ENCODE results near the gene PLXNA2. TPM values are rescaled to one million over a fixed set of nuclear protein-coding genes. Genes with fewer than 3 reads are reported as not detected.

The PLXNA2 gene
- total and polyA plus RNA-seq, 2 of the 13 experiments (the other 11 are each of a cell fraction or from before 2014, with no cell fraction given) = 1.1 to 2.1 TPM

DNA sequence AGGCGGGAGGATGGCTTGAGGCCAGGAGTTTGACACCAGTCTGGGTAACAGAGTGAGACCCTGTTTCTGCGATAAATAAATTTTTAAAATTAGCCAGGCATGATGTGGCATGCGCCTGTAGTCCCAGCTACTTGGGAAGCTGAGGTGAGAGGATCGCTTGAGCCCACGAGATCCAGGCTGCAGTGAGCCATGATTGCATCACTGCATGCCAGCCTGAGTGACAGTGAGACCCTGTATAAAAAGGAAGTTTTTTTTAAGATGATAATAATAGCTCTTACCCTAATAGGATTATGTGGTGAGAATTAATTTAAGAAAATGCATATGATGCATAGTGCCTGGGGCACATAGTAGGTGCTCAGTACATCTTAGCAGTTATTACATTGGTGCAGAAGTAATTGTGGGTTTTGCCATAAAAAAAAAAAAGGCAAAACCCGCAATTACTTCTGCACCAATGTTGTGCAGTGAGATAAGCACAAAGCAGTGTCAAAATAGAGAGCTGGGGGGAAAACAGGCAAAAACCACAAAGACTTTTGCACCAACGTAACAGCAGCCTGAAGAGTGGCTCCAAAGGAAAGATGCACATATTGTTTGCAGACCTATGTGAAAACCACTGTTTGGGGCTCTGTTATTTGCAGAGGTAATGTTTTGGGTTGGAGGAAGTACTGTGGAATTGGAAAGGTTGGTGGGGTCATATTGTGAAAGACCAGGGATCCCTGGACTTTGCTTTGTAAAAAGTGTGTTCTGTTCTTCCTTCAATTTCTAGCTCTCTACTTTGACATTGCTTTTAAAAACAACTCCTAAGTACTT lies 72.4 kb downstream of the PLXNA2 start:
- H3K9me3 ChIP-seq (ENCODE audit: low read length) = no peaks in the 10 kb centered on the region
- no peak overlapping the region for H3K9ac ChIP-seq (ENCODE audit: insufficient read depth, low read depth, low read length)
- peak overlapping the region in 1 of 3 experiments; percentile 27; a peak in 1 of 6 replicates for H3K4me3 ChIP-seq (replicated peaks in 1 of 3; ENCODE audit: insufficient read depth in 1 of 3, low read depth in 2 of 3, low read length in 3 of 3)
- DNase-seq (ENCODE audit: low spot score) (peak; percentile 90), FAIRE-seq (peak; percentile 90), ATAC-seq (peak; percentile 87)
- H4K20me1 ChIP-seq (ENCODE audit: insufficient read depth, low read length) = no peaks in the 10 kb centered on the region
- CTCF ChIA-PET (ENCODE audit: low intra/inter-chr PET ratio, low total read pairs) = no interaction called here
- intact Hi-C loops (cut with micrococcal nuclease; ENCODE audit: unreplicated experiment) = loop anchor here (5.0 kb wide), 1 partner anchor 40 kb away; no protein-coding TSS in a partner anchor
- H2AFZ ChIP-seq (ENCODE audit: low read length) = no peak overlapping the region
- H3K4me2 ChIP-seq (ENCODE audit: low read depth, low read length) = peak overlapping the region; percentile 58
- H3K79me2 ChIP-seq (ENCODE audit: insufficient read depth, low read length) = no peaks in the 10 kb centered on the region
- no peaks in the 10 kb centered on the region for H3K27me3 ChIP-seq (ENCODE audit: control insufficient read depth in 1 of 2, insufficient read depth in 2 of 2, low read length in 2 of 2)
- 41% methylated on average over 7 of the region's 7 CpGs for WGBS (ENCODE audit: low lambda C conversion rate)
- peak overlapping the region; percentile 74 for H3K27ac ChIP-seq (ENCODE audit: extremely low read length, insufficient read depth, low read length)
- peaks cover 90% of the 10 kb centered on the region for H3K4me1 ChIP-seq (ENCODE audit: insufficient read depth, low read length)
- in situ Hi-C loops (cut with HindIII; ENCODE audit: extremely low pct_ligation_motif_present, low pct_unique_long_range_greater_than_20kb) = no loop called here
- POLR2A ChIA-PET = interaction anchor here (0.8 to 2.4 kb wide), 7 partner anchors 9 to 65 kb away, joined by 3 to 14 read pairs (median 6); no protein-coding TSS in a partner anchor
- no TSS peak for BruUV-seq (replicated peaks)
- H3K36me3 ChIP-seq (replicated peaks in 1 of 2; ENCODE audit: control insufficient read depth in 1 of 2, insufficient read depth in 2 of 2, low read length in 2 of 2) = no peaks in the 10 kb centered on the region
- TF ChIP-seq ADNP (CRISPR knock-in tag; IDR thresholded peaks at IDR 0.05) (no peak), ELF3 (CRISPR knock-in tag; IDR thresholded peaks at IDR 0.05) (peak; percentile 97), PHF21A (CRISPR knock-in tag; IDR thresholded peaks at IDR 0.05) (peak; percentile 79), ZNF614 (CRISPR knock-in tag; IDR thresholded peaks at IDR 0.05; ENCODE audit: borderline replicate concordance) (0 out of 2 replicates have a peak, but pooled peaks have one; percentile 34), HMG20A (CRISPR knock-in tag; IDR thresholded peaks at IDR 0.05; ENCODE audit: borderline replicate concordance) (peak; percentile 22; the same call in 1 of the 2 replicates), ZKSCAN1 (IDR thresholded peaks at IDR 0.05; ENCODE audit: low read length) (peak; percentile 64), GABPB1 (CRISPR knock-in tag; IDR thresholded peaks at IDR 0.05) (peak; percentile 14; the same call in 1 of the 2 replicates), ZNF569 (CRISPR knock-in tag; IDR thresholded peaks at IDR 0.05; ENCODE audit: borderline replicate concordance) (no peak), ZNF282 (IDR thresholded peaks at IDR 0.05; ENCODE audit: partially characterized antibody) (no peak), ZNF124 (CRISPR knock-in tag; IDR thresholded peaks at IDR 0.05) (peak; percentile 84; the same call in 1 of the 2 replicates), ATF7 (IDR thresholded peaks at IDR 0.05) (no peak), ATF7 (CRISPR knock-in tag; IDR thresholded peaks at IDR 0.05) (no peak), HNF4A (CRISPR knock-in tag; IDR thresholded peaks at IDR 0.05) (peak; percentile 95), ZNF3 (CRISPR knock-in tag; IDR thresholded peaks at IDR 0.05) (no peak), THAP11 (CRISPR knock-in tag; IDR thresholded peaks at IDR 0.05) (peak; percentile 51; the same call in 1 of the 2 replicates), ZNF331 (CRISPR knock-in tag; IDR thresholded peaks at IDR 0.05) (peak; percentile 87)
- TF ChIP-seq, protein P1, sequence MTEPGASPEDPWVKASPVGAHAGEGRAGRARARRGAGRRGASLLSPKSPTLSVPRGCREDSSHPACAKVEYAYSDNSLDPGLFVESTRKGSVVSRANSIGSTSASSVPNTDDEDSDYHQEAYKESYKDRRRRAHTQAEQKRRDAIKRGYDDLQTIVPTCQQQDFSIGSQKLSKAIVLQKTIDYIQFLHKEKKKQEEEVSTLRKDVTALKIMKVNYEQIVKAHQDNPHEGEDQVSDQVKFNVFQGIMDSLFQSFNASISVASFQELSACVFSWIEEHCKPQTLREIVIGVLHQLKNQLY (CRISPR knock-in tag; IDR thresholded peaks at IDR 0.05) = 0 out of 2 replicates have a peak, but pooled peaks have one; percentile 44
- TF ChIP-seq, protein P2, sequence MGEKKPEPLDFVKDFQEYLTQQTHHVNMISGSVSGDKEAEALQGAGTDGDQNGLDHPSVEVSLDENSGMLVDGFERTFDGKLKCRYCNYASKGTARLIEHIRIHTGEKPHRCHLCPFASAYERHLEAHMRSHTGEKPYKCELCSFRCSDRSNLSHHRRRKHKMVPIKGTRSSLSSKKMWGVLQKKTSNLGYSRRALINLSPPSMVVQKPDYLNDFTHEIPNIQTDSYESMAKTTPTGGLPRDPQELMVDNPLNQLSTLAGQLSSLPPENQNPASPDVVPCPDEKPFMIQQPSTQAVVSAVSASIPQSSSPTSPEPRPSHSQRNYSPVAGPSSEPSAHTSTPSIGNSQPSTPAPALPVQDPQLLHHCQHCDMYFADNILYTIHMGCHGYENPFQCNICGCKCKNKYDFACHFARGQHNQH (CRISPR knock-in tag; IDR thresholded peaks at IDR 0.05) = 0 out of 2 replicates have a peak, but pooled peaks have one; percentile 40
- TF ChIP-seq, protein P3, sequence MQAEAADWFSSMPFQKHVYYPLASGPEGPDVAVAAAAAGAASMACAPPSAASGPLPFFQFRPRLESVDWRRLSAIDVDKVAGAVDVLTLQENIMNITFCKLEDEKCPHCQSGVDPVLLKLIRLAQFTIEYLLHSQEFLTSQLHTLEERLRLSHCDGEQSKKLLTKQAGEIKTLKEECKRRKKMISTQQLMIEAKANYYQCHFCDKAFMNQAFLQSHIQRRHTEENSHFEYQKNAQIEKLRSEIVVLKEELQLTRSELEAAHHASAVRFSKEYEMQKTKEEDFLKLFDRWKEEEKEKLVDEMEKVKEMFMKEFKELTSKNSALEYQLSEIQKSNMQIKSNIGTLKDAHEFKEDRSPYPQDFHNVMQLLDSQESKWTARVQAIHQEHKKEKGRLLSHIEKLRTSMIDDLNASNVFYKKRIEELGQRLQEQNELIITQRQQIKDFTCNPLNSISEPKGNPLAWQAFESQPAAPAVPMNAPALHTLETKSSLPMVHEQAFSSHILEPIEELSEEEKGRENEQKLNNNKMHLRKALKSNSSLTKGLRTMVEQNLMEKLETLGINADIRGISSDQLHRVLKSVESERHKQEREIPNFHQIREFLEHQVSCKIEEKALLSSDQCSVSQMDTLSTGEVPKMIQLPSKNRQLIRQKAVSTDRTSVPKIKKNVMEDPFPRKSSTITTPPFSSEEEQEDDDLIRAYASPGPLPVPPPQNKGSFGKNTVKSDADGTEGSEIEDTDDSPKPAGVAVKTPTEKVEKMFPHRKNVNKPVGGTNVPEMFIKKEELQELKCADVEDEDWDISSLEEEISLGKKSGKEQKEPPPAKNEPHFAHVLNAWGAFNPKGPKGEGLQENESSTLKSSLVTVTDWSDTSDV (CRISPR knock-in tag; IDR thresholded peaks at IDR 0.05) = no peak
- TF ChIP-seq, protein P4, sequence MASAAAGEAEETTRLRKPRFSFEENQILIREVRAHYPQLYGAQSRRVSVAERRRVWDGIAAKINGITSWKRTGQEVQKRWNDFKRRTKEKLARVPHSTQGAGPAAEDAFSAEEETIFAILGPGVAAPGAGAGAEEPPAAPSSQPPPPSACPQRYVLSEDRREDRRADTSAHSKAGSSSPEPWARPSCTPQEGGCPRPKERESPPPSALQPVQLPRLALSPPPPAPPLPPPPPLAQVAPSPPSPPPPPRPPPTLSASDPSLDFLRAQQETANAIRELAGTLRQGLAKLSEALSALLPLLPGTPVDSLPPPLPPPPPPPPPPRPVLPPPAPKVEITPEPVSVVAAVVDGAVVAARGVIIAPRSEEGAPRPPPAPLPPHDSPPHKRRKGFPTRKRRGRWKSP (CRISPR knock-in tag; IDR thresholded peaks at IDR 0.05) = 0 out of 2 replicates have a peak, but pooled peaks have one; percentile 42

All from HepG2 (cell line).